Neural cell (in vitro differentiated cells): Measurements from ENCODE around the gene CCT4. TPM values are rescaled to one million over a fixed set of nuclear protein-coding genes. Genes with fewer than 3 reads are reported as not detected.

Experiments
- H2AFZ ChIP-seq: fragments of 200-600, 300-800 bp; sonication (generic), shearing (Covaris generic); 2 replicates; pipeline ENCODE4 v1.6.0; 2014; ENCODE audit warnings: low read depth, mild to moderate bottlenecking, antibody characterized with exemption, low read length, moderate library complexity
- H3F3A ChIP-seq: fragments of 200-600 bp; shearing (Covaris generic); 2 replicates; pipeline ENCODE4 v1.6.1; 2016; ENCODE audit warnings: mild to moderate bottlenecking, moderate library complexity, mixed read lengths, antibody characterized with exemption, low read length; ENCODE audit not compliant: insufficient read depth, poor library complexity, severe bottlenecking
- H3K27ac ChIP-seq: fragments of 200-600, 300-800 bp; sonication (generic), shearing (Covaris generic); 2 replicates; pipeline ENCODE4 v1.5.1; 2014; ENCODE audit warnings: mild to moderate bottlenecking, low read length, moderate library complexity
- H3K27me3 ChIP-seq: fragments of 300-800, 200-600 bp; sonication (generic), shearing (Covaris generic); 2 replicates; pipeline ENCODE4 v1.6.0; 2014; ENCODE audit warnings: mild to moderate bottlenecking, low read depth, low read length, moderate library complexity; ENCODE audit not compliant: insufficient read depth
- H3K36me3 ChIP-seq: fragments of 300-800, 200-600 bp; sonication (generic), shearing (Covaris generic); 2 replicates; pipeline ENCODE4 v1.5.1; 2014; ENCODE audit warnings: mild to moderate bottlenecking, antibody characterized with exemption, low read length, moderate library complexity; ENCODE audit not compliant: insufficient read depth
- H3K4me2 ChIP-seq: fragments of 300-800, 200-600 bp; sonication (generic), shearing (Covaris generic); 2 replicates; pipeline ENCODE4 v1.6.0; 2014; ENCODE audit warnings: mild to moderate bottlenecking, low read length
- H3K4me3 ChIP-seq: fragments of 300-800, 200-600 bp; sonication (generic), shearing (Covaris generic); 2 replicates; pipeline ENCODE4 v1.5.1; 2014; ENCODE audit warnings: mild to moderate bottlenecking, low read length, moderate library complexity
- H3K79me2 ChIP-seq: fragments of 200-600 bp; shearing (Covaris generic); replicated peaks from 2 replicates; pipeline ENCODE4 v1.6.0; 2014; ENCODE audit warnings: mild to moderate bottlenecking, low read length, moderate library complexity; ENCODE audit not compliant: insufficient read depth
- H3K9ac ChIP-seq: fragments of 300-800, 200-600 bp; sonication (generic), shearing (Covaris generic); 2 replicates; pipeline ENCODE4 v1.6.1; 2016; ENCODE audit warnings: mild to moderate bottlenecking, low read length, mixed read lengths
- H3K9me2 ChIP-seq: fragments of 200-600 bp; shearing (Covaris generic); 2 replicates; pipeline ENCODE4 v1.6.1; 2016; ENCODE audit warnings: mild to moderate bottlenecking, low read length, mixed read lengths; ENCODE audit not compliant: insufficient read depth
- H3K9me3 ChIP-seq: fragments of 200-600, 300-800 bp; sonication (generic), shearing (Covaris generic); 2 replicates; pipeline ENCODE4 v1.6.1; 2016; ENCODE audit warnings: mild to moderate bottlenecking, mixed run types, low read length, moderate library complexity, mixed read lengths
- H4K20me1 ChIP-seq: fragments of 200-600 bp; shearing (Covaris generic); 2 replicates; pipeline ENCODE4 v1.6.1; 2016; ENCODE audit warnings: mild to moderate bottlenecking, mixed run types; ENCODE audit not compliant: insufficient read depth
- CTCF ChIP-seq: fragments of 450-650 bp; IDR thresholded peaks from 2 replicates; pipeline ENCODE4 v1.5.1; 2014; ENCODE audit warnings: antibody characterized with exemption, mild to moderate bottlenecking, moderate library complexity; ENCODE audit not compliant: poor library complexity, severe bottlenecking
- EP300 ChIP-seq: fragments of 450-650 bp; conservative IDR thresholded peaks from 2 replicates; pipeline ENCODE4 v1.6.1; 2014; ENCODE audit warnings: antibody characterized with exemption, mild to moderate bottlenecking, moderate library complexity; ENCODE audit not compliant: poor library complexity, severe bottlenecking
- EZH2 ChIP-seq: fragments of 200-600, 300-800 bp; shearing (Covaris generic), sonication (generic); IDR thresholded peaks from 2 replicates; pipeline ENCODE4 v1.6.1; 2014; ENCODE audit warnings: antibody characterized with exemption, low read length, borderline replicate concordance, mild to moderate bottlenecking; ENCODE audit not compliant: insufficient read depth, poor library complexity, severe bottlenecking
- MXI1 ChIP-seq: fragments of 450-650 bp; conservative IDR thresholded peaks from 2 replicates; pipeline ENCODE4 v1.6.1; 2014; ENCODE audit warnings: antibody characterized with exemption, mild to moderate bottlenecking; ENCODE audit not compliant: poor library complexity, severe bottlenecking
- POLR2AphosphoS5 ChIP-seq: IDR thresholded peaks from 2 replicates; pipeline ENCODE4 v1.6.1; 2012
- RAD21 ChIP-seq: fragments of 450-650 bp; conservative IDR thresholded peaks from 2 replicates; pipeline ENCODE4 v1.6.1; 2014; ENCODE audit warnings: antibody characterized with exemption, mild to moderate bottlenecking, moderate library complexity
- REST ChIP-seq: IDR thresholded peaks from 2 replicates; pipeline ENCODE4 v1.6.1; 2012; ENCODE audit warnings: borderline replicate concordance
- SMC3 ChIP-seq: fragments of 450-650 bp; conservative IDR thresholded peaks from 2 replicates; pipeline ENCODE4 v1.6.1; 2014; ENCODE audit warnings: antibody characterized with exemption, mild to moderate bottlenecking, moderate library complexity; ENCODE audit not compliant: poor library complexity
- TAF1 ChIP-seq: IDR thresholded peaks from 2 replicates; pipeline ENCODE4 v1.6.1; 2012; ENCODE audit warnings: low read depth
- polyA plus RNA-seq: library from polyadenylated mRNA; depleted of rRNA; stranded (reverse); fragments of >200 nt; gene quantifications from 2 replicates; pipeline ENCODE4 v1.2.3, GENCODE V29; 2014

Gene CCT4
- polyA plus RNA-seq, 1 donor from 2014 or later, result 140 TPM

DNA sequence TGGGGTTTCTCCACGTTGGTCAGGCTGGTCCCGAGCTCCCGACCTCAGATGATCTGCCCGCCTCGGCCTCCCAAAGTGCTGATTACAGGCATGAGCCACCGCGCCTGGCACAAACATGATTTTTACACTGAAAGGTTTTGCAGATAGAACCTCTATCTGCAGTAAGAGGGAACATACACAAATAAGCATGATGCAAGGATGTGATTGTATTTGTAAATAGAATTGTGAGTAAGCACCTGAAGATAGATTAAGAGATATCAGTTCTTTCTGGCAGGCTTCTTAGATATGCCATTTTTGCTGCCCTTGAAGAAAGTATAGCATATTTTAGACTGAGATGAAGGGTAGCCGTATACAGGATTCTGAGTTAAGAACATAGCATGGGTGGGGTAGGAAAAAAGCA lies 20.7 kb upstream of the CCT4 start:
- Histone ChIP-seq H4K20me1 (no peaks in the 10 kb centered on the region), H3K79me2 (peaks cover 12% of the 10 kb centered on the region), H3K4me2 (no peak overlapping the region), H3K27me3 (no peaks in the 10 kb centered on the region), H3K9ac (no peak overlapping the region), H3K9me2 (no peaks in the 10 kb centered on the region), H2AFZ (no peak overlapping the region), H3K27ac (no peak overlapping the region), H3K9me3 (no peaks in the 10 kb centered on the region), H3K4me3 (no peak overlapping the region), H3F3A (no peaks in the 10 kb centered on the region), H3K36me3 (no peaks in the 10 kb centered on the region)
- TF ChIP-seq EZH2 (no peak), POLR2AphosphoS5 (no peak), RAD21 (no peak), SMC3 (no peak), EP300 (no peak), TAF1 (no peak), MXI1 (no peak), REST (no peak), CTCF (no peak)

- H3K4me2 ChIP-seq, result peak overlapping the region; percentile 46
- H3K4me3 ChIP-seq, result peak overlapping the region; percentile 76
- no peak overlapping the region for H3K27ac ChIP-seq
- no peaks in the 10 kb centered on the region for H3K36me3 ChIP-seq
- H3K9me3 ChIP-seq, result no peaks in the 10 kb centered on the region
- H3K79me2 ChIP-seq, result peaks cover 8% of the 10 kb centered on the region
- H2AFZ ChIP-seq, result peak overlapping the region; percentile 31
- no peaks in the 10 kb centered on the region for H3K9me2 ChIP-seq
- TF ChIP-seq EZH2 (no peak), CTCF (no peak), POLR2AphosphoS5 (no peak), RAD21 (no peak), TAF1 (no peak), SMC3 (no peak), EP300 (no peak), MXI1 (no peak), REST (no peak)
- no peaks in the 10 kb centered on the region for H3K27me3 ChIP-seq
- H4K20me1 ChIP-seq, result no peaks in the 10 kb centered on the region
- H3K9ac ChIP-seq, result peak overlapping the region; percentile 63
- H3F3A ChIP-seq, result no peaks in the 10 kb centered on the region
Measured at GRCh38 chr2:61906186-61906470, 17.7 kb upstream of the CCT4 start.
